GM18526 (cell line): Measurements from ENCODE around the gene BRAF.
A peak's percentile ranks its signal among the peaks of the same experiment; 100 is the strongest.

Source experiments
- POLR2A ChIP-seq: IDR thresholded peaks from 3 replicates; pipeline ENCODE4 v1.6.1; 2011; ENCODE audit not compliant: insufficient read length; ENCODE audit errors: extremely low read depth

The BRAF gene

GRCh38 chr7:140683657-140684056 is 241.1 kb downstream of the BRAF start:
- no peak for TF ChIP-seq POLR2A

GRCh38 chr7:140681766-140682165 is 243.0 kb downstream of the BRAF start:
- TF ChIP-seq POLR2A: no peak

GRCh38 chr7:140680886-140681285 is 243.8 kb downstream of the BRAF start:
- TF ChIP-seq POLR2A: no peak

GRCh38 chr7:140679186-140679585 is 245.5 kb downstream of the BRAF start:
- TF ChIP-seq POLR2A: no peak

- TF ChIP-seq POLR2A: no peak
Measured at GRCh38 chr7:140678816-140679130, 246.0 kb downstream of the BRAF start.

GRCh38 chr7:140678081-140678815 is 246.5 kb downstream of the BRAF start:
- no peak for TF ChIP-seq POLR2A

- TF ChIP-seq POLR2A: no peak
Measured at GRCh38 chr7:140677496-140677895, 247.2 kb downstream of the BRAF start.

GRCh38 chr7:140676306-140676705 is 248.4 kb downstream of the BRAF start:
- no peak for TF ChIP-seq POLR2A

- no peak for TF ChIP-seq POLR2A
Measured at GRCh38 chr7:140675726-140676125, 249.0 kb downstream of the BRAF start.

GRCh38 chr7:140674899-140675701 is 249.6 kb downstream of the BRAF start:
- TF ChIP-seq POLR2A: no peak

- TF ChIP-seq POLR2A: no peak
Measured at GRCh38 chr7:140674356-140674800, 250.4 kb downstream of the BRAF start.

GRCh38 chr7:140673774-140674155 is 251.0 kb downstream of the BRAF start:
- TF ChIP-seq POLR2A: no peak

- no peak for TF ChIP-seq POLR2A
Measured at GRCh38 chr7:140673063-140673773, 251.5 kb downstream of the BRAF start.

- peak; percentile 29 for TF ChIP-seq POLR2A
Measured at GRCh38 chr7:140672382-140673062, 252.2 kb downstream of the BRAF start, which contains the start of gene ADCK2. ADCK2 (plus strand) TSS chr7:140672945; CDS start chr7:140673331, 386 bp downstream.

- TF ChIP-seq POLR2A: no peak
Measured at GRCh38 chr7:140671966-140672365, 252.8 kb downstream of the BRAF start.

- TF ChIP-seq POLR2A: no peak
Measured at GRCh38 chr7:140670343-140670935, 254.3 kb downstream of the BRAF start.
